GM18519 (cell line): ENCODE results near the gene ROBO3.
A peak's percentile ranks its signal among the peaks of the same experiment; 100 is the strongest.

ENCODE experiments used
- ATAC-seq: cut with Tn5 transposase; IDR thresholded peaks from one replicate; pipeline ENCODE4 v1.9.1; 2021; ENCODE audit warnings: mild to moderate bottlenecking, moderate library complexity; ENCODE audit not compliant: unreplicated experiment, low FRiP score

The ROBO3 gene

DNA sequence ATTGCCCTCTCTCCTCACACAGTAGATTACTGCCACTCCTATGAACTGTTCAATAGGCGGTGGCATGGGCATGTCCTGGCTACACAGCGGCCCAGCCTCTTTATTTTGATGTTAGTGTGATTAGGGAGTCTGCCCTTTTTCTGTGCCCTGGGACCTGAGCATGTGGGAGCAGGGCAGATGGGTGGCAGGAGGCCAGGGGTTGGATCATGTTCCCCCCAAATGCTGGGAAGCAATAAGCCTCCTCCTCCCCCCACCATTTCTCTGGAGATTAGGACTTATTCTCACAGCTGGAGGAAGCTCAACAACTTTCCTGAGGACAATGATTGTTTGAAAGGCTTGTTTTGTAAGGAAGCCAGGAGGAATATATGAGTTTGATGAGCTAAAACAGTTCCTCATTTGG is 54.7 kb downstream of the ROBO3 start:
- ATAC-seq = no peak

GRCh38 chr11:124920356-124920755 is 55.1 kb downstream of the ROBO3 start:
- no peak for ATAC-seq

DNA sequence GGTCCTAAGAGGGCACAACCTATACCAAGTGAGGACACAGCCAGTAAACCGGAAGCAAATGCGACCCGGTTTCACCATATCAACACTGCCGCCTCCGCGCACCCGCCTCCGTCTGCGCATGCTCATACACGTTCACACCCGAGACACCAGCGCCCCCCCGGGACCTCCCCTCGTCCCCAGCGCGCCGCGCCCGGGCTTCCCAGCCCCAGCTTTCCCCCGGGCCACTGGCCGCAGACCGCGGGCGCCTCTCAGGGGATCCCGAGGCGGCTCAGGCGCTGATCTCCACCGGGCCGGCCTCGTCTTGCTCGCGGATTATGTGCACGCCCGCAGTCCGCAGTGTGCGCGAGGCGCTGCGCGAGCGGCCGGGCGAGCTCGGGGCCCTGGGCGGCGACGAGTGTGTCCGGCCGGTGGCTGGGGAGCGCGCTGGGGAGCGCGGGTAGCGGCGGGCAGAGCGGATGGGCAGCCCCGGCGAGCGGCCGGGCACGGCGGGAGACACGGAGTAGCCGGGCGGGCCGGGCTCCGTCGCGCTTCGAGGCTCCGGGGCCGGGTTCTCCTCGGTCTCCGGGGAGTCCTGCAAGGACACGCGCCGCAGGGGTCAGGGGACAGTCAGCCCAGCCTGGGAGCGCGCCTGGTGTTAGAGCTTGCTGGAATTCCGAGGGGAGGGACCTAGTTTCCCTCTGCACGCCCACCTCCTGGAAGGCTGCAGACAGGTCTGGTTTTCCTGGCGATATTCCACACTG is 55.8 kb downstream of the ROBO3 start:
- ATAC-seq = no peak

DNA sequence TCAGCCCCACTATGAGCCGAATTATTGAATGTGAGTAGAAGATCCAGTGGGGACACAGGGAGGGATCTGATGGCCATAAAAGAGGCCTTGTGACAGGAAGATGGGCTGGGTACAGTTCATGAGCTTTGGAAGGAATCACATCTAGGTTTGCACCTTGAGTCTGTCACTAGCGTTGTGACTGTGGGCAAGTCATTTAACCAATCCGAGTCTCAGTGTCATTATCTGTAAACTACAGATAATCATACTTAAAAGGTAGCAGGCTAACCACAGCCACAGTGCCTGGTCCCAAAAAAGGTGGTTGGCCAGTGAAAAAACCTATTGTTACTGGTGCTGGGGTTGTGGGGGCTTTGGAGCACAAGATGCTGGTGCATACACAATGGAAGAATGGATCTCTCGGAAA is 57.6 kb downstream of the ROBO3 start:
- ATAC-seq = no peak

GRCh38 chr11:124923296-124923695 is 58.1 kb downstream of the ROBO3 start:
- no peak for ATAC-seq

GRCh38 chr11:124928942-124929665 is 63.9 kb downstream of the ROBO3 start:
- no peak for ATAC-seq

- ATAC-seq = peak; percentile 75
Observed at GRCh38 chr11:124930799-124931198, 65.6 kb downstream of the ROBO3 start.
